Activated T-cell treated with anti-CD3 and anti-CD28 coated beads for 48 hours (primary cell): ENCODE measurements around the gene ARHGAP6.
"Not testable (repeated sequence)": the region's sequence is repeated elsewhere in the genome, so short reads cannot be mapped to it uniquely, and the experiment has no call there.

Source experiments
- DNase-seq: peaks from one replicate; pipeline ENCODE4 v3.0.0-alpha.2; 2020; ENCODE audit warnings: low read depth

ARHGAP6 gene

GRCh38 chrX:11398139-11398538 is 267.6 kb downstream of the ARHGAP6 start:
- DNase-seq: no peak

GRCh38 chrX:11397680-11398079 is 268.0 kb downstream of the ARHGAP6 start:
- DNase-seq: no peak

- no peak for DNase-seq
Observed at GRCh38 chrX:11395859-11396258, 269.9 kb downstream of the ARHGAP6 start.

GRCh38 chrX:11393949-11394654 is 271.6 kb downstream of the ARHGAP6 start:
- no peak for DNase-seq

GRCh38 chrX:11386812-11387211 is 278.9 kb downstream of the ARHGAP6 start:
- no peak for DNase-seq

- no peak for DNase-seq
Observed at GRCh38 chrX:11386001-11386523, 279.7 kb downstream of the ARHGAP6 start.

GRCh38 chrX:11382930-11383329 is 282.8 kb downstream of the ARHGAP6 start:
- no peak for DNase-seq

- peak; percentile 0 for DNase-seq
Observed at GRCh38 chrX:11381464-11381863, 284.3 kb downstream of the ARHGAP6 start.

GRCh38 chrX:11380187-11380844 is 285.4 kb downstream of the ARHGAP6 start:
- no peak for DNase-seq

GRCh38 chrX:11376163-11376562 is 289.6 kb downstream of the ARHGAP6 start:
- no peak for DNase-seq

GRCh38 chrX:11375614-11376119 is 290.1 kb downstream of the ARHGAP6 start:
- no peak for DNase-seq

GRCh38 chrX:11374570-11374969 is 291.1 kb downstream of the ARHGAP6 start:
- DNase-seq: no peak

GRCh38 chrX:11371106-11371505 is 294.6 kb downstream of the ARHGAP6 start:
- DNase-seq: no peak

- no peak for DNase-seq
Observed at GRCh38 chrX:11367609-11368430, 297.9 kb downstream of the ARHGAP6 start.

- no peak for DNase-seq
Observed at GRCh38 chrX:11366998-11367595, 298.6 kb downstream of the ARHGAP6 start.

GRCh38 chrX:11365426-11365825 is 300.3 kb downstream of the ARHGAP6 start:
- no peak for DNase-seq

- no peak for DNase-seq
Observed at GRCh38 chrX:11364835-11365234, 300.9 kb downstream of the ARHGAP6 start.

GRCh38 chrX:11363825-11364224 is 301.9 kb downstream of the ARHGAP6 start:
- DNase-seq: not testable (repeated sequence)

- DNase-seq: no peak
Observed at GRCh38 chrX:11363069-11363594, 302.6 kb downstream of the ARHGAP6 start.

- DNase-seq: not testable (repeated sequence)
Observed at GRCh38 chrX:11361666-11362065, 304.1 kb downstream of the ARHGAP6 start.

- DNase-seq: not testable (repeated sequence)
Observed at GRCh38 chrX:11355944-11356343, 309.8 kb downstream of the ARHGAP6 start.
